Gastrocnemius medialis (tissue), 4 donors: ENCODE results near the gene SUCLA2. TPM values are rescaled to one million over a fixed set of nuclear protein-coding genes. Genes with fewer than 3 reads are reported as not detected.
A peak's percentile ranks its signal among the peaks of the same experiment; 100 is the strongest.
"Not testable (repeated sequence)": the region's sequence is repeated elsewhere in the genome, so short reads cannot be mapped to it uniquely, and the experiment has no call there.

ENCODE experiments used
- ATAC-seq, 2 donors: fragments of 150-250 bp; one replicate each; pipeline ENCODE4 v1.9.1; 2016
- DNase-seq, 2 donors: peaks; one replicate each; pipeline ENCODE4 v3.0.0-alpha.2; 2019
- H3K27ac ChIP-seq, 4 donors: fragments of 200-600 bp; sonication (generic); 1 replicate in 1 of 4; 2 replicates in 3 of 4; pipeline ENCODE4 v1.5.1; 2016 to 2018; ENCODE audit warnings: mild to moderate bottlenecking in 2 of 4, moderate library complexity in 1 of 4
- H3K27me3 ChIP-seq, 3 donors: fragments of 200-600 bp; sonication (generic) in 2 of 3; 1 replicate in 1 of 3; 2 replicates in 2 of 3; pipeline versions ENCODE4 v1.5.1 to v1.6.0; 2016 to 2019; ENCODE audit warnings: mild to moderate bottlenecking in 1 of 3, moderate library complexity in 1 of 3
- H3K36me3 ChIP-seq, 2 donors: fragments of 200-600 bp; sonication (generic) in 1 of 2; one replicate each; pipeline ENCODE4 v1.5.1; 2017 to 2018
- H3K4me1 ChIP-seq, 2 donors: fragments of 200-600 bp; sonication (generic) in 1 of 2; one replicate each; pipeline ENCODE4 v1.5.1; 2016 to 2017; ENCODE audit warnings: mild to moderate bottlenecking in 2 of 2
- H3K4me3 ChIP-seq, 4 donors: fragments of 200-600 bp; sonication (generic) in 3 of 4; 1 replicate in 1 of 4; 2 replicates in 3 of 4; pipeline ENCODE4 v1.5.1; 2016 to 2019; ENCODE audit warnings: mild to moderate bottlenecking in 2 of 4
- H3K9me3 ChIP-seq, 3 donors: fragments of 200-600 bp; sonication (generic) in 2 of 3; 1 replicate in 1 of 3; 2 replicates in 2 of 3; pipeline ENCODE4 v1.5.1; 2016 to 2019
- CTCF ChIP-seq, 5 experiments: fragments of 450-650 bp in 3 of 5; fragments of 200-600 bp in 2 of 5; sonication (generic) in 2 of 5; IDR thresholded peaks in 4 of 5; conservative IDR thresholded peaks in 1 of 5; 1 replicate in 4 of 5; 2 replicates in 1 of 5; pipeline ENCODE4 v1.5.1; 2016 to 2019; ENCODE audit warnings: antibody characterized with exemption in 5 of 5, mild to moderate bottlenecking in 3 of 5, moderate library complexity in 3 of 5
- POLR2A ChIP-seq, 2 donors: fragments of 450-650 bp; IDR thresholded peaks; one replicate each; pipeline ENCODE4 v1.6.1; 2017; ENCODE audit warnings: antibody characterized with exemption in 2 of 2, mild to moderate bottlenecking in 2 of 2, moderate library complexity in 2 of 2
- in situ Hi-C, 4 donors: fragments of 200-750 bp; cut with MboI; loops; one replicate each; pipeline versions ENCODE4 v1.15.0 to v1.8.0; 2017; ENCODE audit warnings: low sequenced_read_pairs in 4 of 4
- intact Hi-C: fragments of 100-400 bp; cut with DNase I; formaldehyde crosslinking; loops from one replicate; pipeline ENCODE4 v1.15.1; 2023; ENCODE audit warnings: low total_unique reads
- total RNA-seq, 4 donors: library from RNA; depleted of rRNA; stranded (reverse); fragments of >200 nt; gene quantifications; one replicate each; pipeline versions ENCODE4 v1.1.0 to v1.2.3, GENCODE V29; 2016

SUCLA2 gene
- total RNA-seq, 4 donors from 2014 or later = 82.2 to 142 (median 97.0) TPM

DNA sequence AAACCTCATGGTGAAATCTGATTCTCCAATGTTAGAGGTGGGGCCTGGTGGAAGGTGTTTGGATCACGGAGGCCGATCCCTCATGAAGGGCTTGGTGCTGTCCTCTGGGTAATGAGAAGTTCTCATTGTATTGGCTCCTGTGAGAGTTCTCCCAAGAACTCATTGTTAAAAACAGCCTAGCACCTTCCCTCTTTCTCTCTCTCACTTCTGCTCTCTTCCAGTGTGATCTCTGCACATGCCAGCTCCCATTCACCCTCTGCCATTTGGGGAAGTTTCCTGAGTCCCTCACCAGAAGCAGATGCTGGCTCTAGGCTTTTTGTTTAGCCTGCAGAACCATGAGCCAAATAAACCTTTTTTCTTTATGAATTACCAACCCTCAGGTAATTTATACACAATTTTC, 3.1 kb upstream of the SUCLA2 start:
- H3K9me3 ChIP-seq = no peaks in the 10 kb centered on the region
- peaks cover 9 to 10% of the 10 kb centered on the region in 2 donors for H3K4me1 ChIP-seq
- in situ Hi-C loops (no loop called here), intact Hi-C loops (no loop called here)
- no peaks in the 10 kb centered on the region for H3K27me3 ChIP-seq
- H3K36me3 ChIP-seq = no peaks in the 10 kb centered on the region
- no peak for DNase-seq
- H3K4me3 ChIP-seq = no peak overlapping the region
- TF ChIP-seq POLR2A (IDR thresholded peaks at IDR 0.05) = no peak
- no peak for TF ChIP-seq CTCF (IDR thresholded peaks at IDR 0.05 in 4 of 5, conservative IDR thresholded peaks at IDR 0.05 in 1 of 5)
- ATAC-seq = no peak
- no peak overlapping the region for H3K27ac ChIP-seq

GRCh38 chr13:48001999-48002398, 926 bp upstream of the SUCLA2 start:
- DNase-seq, H3K9me3 ChIP-seq, ATAC-seq, H3K27me3 ChIP-seq, intact Hi-C loops, H3K36me3 ChIP-seq, in situ Hi-C loops: not testable (repeated sequence)
- Histone ChIP-seq H3K4me3 (peak overlapping the region in 3 of 4 donors; percentile 86 to 100 (median 93)), H3K4me1 (peaks cover 30 to 31% of the 10 kb centered on the region in 2 donors), H3K27ac (peak overlapping the region in 1 of 4 donors; percentile 92)

DNA sequence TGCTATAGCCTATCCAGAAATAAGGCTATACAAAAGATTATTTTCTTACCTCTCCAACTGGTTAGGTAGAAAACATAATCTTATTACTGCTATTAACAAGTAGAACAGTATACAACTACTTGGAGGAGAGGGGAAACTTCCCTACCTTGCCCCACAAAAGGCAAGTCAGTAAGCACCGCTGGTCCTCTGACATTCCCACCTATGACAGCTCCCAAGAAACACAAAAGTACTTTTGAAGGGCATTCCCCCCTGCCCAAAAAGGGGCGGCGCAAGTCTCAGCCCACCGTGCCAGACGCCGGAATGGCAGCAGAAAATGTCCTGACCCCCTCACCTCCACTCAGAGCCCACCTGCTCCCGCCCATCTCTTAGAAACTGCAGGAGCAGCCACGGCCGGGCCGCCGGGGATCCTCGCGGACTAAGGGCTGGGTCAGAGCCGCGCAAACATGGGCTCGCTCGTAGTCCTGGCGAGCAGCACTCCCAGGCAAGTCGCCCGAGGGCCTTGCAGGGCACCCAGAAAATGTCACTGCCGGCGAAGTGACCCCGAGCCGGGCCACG, 437 bp downstream of the SUCLA2 start:
- ATAC-seq = peak; percentile 73 to 76
- peak overlapping the region; percentile 92 to 96 (median 94) for H3K27ac ChIP-seq
- H3K4me1 ChIP-seq = peaks cover 34 to 36% of the 10 kb centered on the region in 2 donors
- TF ChIP-seq CTCF (IDR thresholded peaks at IDR 0.05 in 4 of 5, conservative IDR thresholded peaks at IDR 0.05 in 1 of 5) = no peak
- TF ChIP-seq POLR2A (IDR thresholded peaks at IDR 0.05) = no peak
- H3K27me3 ChIP-seq = no peaks in the 10 kb centered on the region
- H3K9me3 ChIP-seq = no peaks in the 10 kb centered on the region
- no peaks in the 10 kb centered on the region for H3K36me3 ChIP-seq
- peak overlapping the region; percentile 86 to 100 (median 94) for H3K4me3 ChIP-seq
- intact Hi-C loops (loop anchor here (1.0 kb wide), 1 partner anchor 39 kb away; no protein-coding TSS in a partner anchor), in situ Hi-C loops (no loop called here)
- peak in 1 of 2 donors; percentile 30 for DNase-seq

DNA sequence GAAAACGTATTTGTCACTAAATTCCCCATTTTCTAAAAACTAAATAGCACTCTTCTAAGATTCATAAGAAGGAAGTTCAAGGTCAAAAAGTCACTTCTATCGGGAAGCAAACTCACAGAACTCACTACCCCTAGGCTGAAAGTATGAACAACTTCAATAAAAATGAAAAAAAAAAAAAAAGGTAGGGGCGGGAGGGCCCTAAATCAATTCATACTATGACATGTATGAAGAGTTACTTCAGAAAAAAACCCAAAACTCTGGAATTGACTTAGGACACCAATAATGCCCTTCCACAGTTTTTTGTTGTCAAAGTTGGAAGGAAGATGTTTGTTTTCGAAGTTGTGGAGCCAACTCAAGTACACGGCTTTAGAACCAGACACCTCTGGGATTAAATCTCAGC, 1.1 kb downstream of the SUCLA2 start:
- TF ChIP-seq CTCF (IDR thresholded peaks at IDR 0.05 in 4 of 5, conservative IDR thresholded peaks at IDR 0.05 in 1 of 5) (no peak), POLR2A (IDR thresholded peaks at IDR 0.05) (no peak)
- H3K27me3 ChIP-seq = no peaks in the 10 kb centered on the region
- in situ Hi-C loops = no loop called here
- H3K27ac ChIP-seq = peak overlapping the region; percentile 92 to 96 (median 94)
- H3K4me1 ChIP-seq = peaks cover 34 to 36% of the 10 kb centered on the region in 2 donors
- ATAC-seq = no peak
- DNase-seq = no peak
- peak overlapping the region; percentile 86 to 100 (median 94) for H3K4me3 ChIP-seq
- no peaks in the 10 kb centered on the region for H3K9me3 ChIP-seq
- H3K36me3 ChIP-seq = no peaks in the 10 kb centered on the region
- intact Hi-C loops = loop anchor here (1.0 kb wide), 1 partner anchor 39 kb away; no protein-coding TSS in a partner anchor

DNA sequence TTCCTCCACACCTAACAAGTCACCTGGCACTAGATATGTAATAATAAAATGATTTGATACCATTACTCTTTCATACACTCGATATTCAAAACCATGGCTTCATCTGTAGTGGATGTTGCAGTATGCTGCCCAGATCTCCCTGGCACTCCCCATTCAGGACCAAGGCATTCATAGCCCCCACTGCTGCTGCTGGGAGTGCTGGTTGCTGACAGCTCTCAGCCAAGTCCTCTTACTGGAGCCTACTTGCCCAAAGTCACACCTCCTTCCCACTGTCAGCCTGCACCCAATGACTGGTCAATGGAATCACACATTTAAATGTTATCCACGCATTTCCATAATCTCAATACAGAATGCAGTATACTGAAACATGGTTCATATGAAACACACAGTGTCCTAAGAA, 3.7 kb downstream of the SUCLA2 start:
- Histone ChIP-seq H3K9me3 (no peaks in the 10 kb centered on the region), H3K27ac (no peak overlapping the region), H3K27me3 (no peaks in the 10 kb centered on the region), H3K36me3 (peaks cover 0 to 12% of the 10 kb centered on the region in 2 donors), H3K4me3 (no peak overlapping the region), H3K4me1 (peaks cover 34 to 36% of the 10 kb centered on the region in 2 donors)
- ATAC-seq (no peak), DNase-seq (no peak)
- TF ChIP-seq POLR2A (IDR thresholded peaks at IDR 0.05) (no peak), CTCF (IDR thresholded peaks at IDR 0.05 in 4 of 5, conservative IDR thresholded peaks at IDR 0.05 in 1 of 5) (no peak)
- in situ Hi-C loops = no loop called here
- intact Hi-C loops = no loop called here
